ENCODE measurements around the gene ASAP3.

The ASAP3 gene

DNA sequence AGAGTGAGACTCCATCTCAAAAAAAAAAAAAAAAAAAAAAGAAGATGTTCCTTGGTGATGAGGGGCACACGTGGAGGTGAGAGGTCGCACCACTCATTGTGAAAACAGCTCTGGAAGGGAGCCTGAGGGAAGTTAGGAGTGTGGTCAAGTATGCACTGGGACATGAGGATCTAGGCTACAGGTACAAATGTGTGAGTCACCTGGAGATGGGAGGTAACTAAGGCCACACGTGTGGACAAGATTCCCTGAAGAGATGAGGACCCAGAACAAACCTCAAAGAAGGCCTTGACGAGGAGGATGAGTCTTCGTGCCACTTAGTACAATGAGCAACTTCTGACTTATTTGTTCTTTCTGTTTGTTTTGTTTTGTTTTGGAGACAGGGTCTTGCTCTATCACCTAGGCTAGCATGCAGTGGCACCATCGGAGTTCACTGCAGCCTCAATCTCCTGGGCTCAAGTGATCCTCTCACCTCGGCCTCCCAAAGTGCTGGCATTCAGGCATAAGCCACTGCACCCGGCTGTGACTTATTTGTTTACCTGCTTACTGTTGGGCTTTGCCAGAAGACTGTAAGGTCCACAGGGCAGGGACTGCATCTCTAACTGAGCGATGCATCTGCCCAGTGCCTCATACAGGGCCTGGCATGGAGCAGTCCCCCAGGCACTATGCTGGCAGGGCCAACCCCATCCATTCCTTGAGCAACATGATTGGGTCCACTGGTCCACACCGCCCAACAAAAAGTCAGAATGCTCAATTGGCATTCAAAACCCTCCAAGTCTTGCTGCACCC lies 6.4 kb downstream of the ASAP3 start:
- peak; percentile 51 for DNase-seq (ENCODE audit: low read depth)
- TF ChIP-seq, protein P1, sequence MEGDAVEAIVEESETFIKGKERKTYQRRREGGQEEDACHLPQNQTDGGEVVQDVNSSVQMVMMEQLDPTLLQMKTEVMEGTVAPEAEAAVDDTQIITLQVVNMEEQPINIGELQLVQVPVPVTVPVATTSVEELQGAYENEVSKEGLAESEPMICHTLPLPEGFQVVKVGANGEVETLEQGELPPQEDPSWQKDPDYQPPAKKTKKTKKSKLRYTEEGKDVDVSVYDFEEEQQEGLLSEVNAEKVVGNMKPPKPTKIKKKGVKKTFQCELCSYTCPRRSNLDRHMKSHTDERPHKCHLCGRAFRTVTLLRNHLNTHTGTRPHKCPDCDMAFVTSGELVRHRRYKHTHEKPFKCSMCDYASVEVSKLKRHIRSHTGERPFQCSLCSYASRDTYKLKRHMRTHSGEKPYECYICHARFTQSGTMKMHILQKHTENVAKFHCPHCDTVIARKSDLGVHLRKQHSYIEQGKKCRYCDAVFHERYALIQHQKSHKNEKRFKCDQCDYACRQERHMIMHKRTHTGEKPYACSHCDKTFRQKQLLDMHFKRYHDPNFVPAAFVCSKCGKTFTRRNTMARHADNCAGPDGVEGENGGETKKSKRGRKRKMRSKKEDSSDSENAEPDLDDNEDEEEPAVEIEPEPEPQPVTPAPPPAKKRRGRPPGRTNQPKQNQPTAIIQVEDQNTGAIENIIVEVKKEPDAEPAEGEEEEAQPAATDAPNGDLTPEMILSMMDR (conservative IDR thresholded peaks at IDR 0.05; ENCODE audit: control insufficient read depth, insufficient read depth, low read depth, low read length) = no peak
- no peak overlapping the region for H3K4me3 ChIP-seq (ENCODE audit: control insufficient read depth, low read depth, low read length)

DNA sequence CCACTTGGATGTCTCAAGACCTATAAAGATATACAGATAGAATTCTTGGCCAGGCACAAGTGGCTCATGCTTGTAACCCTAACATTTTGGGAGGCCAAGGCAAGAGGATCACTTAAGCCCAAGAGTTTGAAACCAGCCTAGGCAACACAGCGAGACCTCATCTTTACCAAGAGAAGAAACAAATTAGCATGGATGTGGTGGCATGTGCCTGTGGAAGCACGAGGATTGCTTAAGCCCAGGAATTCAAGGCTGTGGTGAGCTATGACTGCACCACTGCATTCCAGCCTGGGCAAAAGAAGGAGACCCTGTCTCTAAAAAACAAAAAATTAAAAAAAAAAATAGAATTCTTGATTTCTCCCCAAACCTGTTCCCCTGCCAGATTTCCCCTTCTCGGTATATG lies 8.3 kb downstream of the ASAP3 start:
- H3K4me3 ChIP-seq (ENCODE audit: control insufficient read depth, low read depth, low read length) = no peak overlapping the region
- no peak for DNase-seq (ENCODE audit: low read depth)
- TF ChIP-seq, protein P1 (conservative IDR thresholded peaks at IDR 0.05; ENCODE audit: control insufficient read depth, insufficient read depth, low read depth, low read length) = no peak

DNA sequence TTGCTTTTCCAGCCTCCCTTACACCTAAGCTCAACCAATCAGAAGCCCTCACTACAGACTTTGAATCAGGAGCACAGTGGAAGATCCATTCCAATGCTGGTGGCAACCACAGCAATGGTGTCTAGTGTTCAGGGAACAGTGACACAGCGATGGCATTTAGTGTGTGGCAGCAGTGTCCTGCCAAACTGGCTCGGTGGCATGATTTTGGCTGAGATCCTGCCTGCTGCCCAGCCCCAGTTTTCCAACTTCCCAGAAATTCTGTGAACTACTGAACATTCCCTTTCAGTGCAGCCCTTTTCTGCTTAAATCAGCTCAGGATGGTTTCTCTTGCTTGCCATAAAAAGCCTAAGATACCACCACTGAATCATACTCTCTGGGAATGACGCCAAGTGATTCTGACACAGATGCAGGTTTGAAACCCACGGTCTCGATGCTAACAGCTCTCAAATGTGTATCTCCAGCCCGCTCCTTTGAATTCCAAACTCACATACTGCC lies 8.8 kb downstream of the ASAP3 start:
- no peak overlapping the region for H3K4me3 ChIP-seq (ENCODE audit: control insufficient read depth, low read depth, low read length)
- TF ChIP-seq, protein P1 (conservative IDR thresholded peaks at IDR 0.05; ENCODE audit: control insufficient read depth, insufficient read depth, low read depth, low read length) = no peak
- DNase-seq (ENCODE audit: low read depth) = peak; percentile 97

DNA sequence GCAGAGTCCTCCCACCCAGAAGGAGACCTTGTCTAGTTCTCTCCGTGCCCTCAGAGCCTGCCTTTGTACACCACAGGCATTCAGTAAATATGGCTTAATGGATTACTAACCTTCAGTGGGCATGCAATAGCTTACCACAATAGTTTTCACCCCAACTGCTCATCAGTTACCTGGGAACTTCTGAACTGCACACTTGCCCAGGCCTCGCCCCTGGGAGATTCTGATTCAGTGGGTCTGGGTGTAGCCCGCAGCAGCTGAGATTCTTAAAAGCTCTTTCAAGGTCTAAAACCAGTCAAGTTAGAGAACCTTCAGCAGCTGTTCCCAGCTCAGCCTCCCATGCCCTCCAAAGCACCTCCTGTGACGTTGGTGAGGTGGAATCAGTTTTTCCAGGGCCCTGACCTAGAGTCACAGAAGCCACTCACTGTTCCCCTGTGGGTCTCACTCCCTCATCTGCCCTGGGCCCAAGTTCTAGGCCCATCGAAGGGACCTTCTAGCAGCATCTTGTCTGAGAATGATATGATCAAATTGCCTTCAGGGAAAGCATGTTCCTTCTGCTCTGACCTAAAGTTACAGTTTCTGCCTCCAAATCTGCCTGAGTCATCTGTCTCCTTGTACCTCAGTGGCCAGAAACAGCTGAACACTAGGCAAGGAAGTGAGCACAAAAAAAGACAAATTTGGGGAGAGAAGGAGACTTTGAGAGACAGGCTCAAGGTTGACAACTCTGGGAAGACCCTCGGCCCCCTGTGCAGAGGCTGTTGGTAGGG lies 10.8 kb downstream of the ASAP3 start:
- DNase-seq (ENCODE audit: low read depth) = peak; percentile 68
- TF ChIP-seq, protein P1 (conservative IDR thresholded peaks at IDR 0.05; ENCODE audit: control insufficient read depth, insufficient read depth, low read depth, low read length) = no peak
- H3K4me3 ChIP-seq (ENCODE audit: control insufficient read depth, low read depth, low read length) = no peak overlapping the region

DNA sequence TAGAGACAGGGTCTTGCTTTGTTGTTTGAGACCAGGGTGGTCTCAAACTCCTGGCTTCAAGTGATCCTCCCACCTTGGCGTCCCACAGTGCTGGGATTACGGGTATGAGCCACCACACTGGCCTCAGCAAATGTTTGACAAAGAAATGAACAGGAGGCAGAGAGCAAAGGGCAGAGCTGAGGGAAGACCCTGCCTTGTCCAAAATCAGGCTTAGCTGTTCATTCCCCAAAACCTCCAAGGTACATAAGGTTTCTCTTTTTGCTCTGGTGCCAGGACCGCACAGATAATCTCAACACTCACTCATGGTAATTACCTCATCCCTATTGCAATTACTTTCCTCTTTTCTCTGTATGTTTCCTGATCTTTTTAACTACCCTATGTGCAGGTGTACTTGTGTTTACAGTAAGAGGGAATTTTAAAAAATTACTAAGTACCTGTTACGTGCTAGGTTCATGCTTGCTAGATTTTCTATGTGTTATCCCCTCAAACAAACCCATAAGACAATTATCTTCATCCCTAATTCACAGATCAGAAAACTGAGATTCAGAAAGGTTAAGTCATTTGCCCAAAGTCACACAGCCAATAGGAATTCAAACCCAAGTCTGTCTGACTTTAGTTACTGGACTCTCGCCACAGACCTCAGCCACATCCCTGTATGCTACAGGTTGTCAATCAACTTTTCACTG lies 11.5 kb downstream of the ASAP3 start:
- no peak overlapping the region for H3K4me3 ChIP-seq (ENCODE audit: control insufficient read depth, low read depth, low read length)
- TF ChIP-seq, protein P1 (conservative IDR thresholded peaks at IDR 0.05; ENCODE audit: control insufficient read depth, insufficient read depth, low read depth, low read length) = no peak
- no peak for DNase-seq (ENCODE audit: low read depth)

DNA sequence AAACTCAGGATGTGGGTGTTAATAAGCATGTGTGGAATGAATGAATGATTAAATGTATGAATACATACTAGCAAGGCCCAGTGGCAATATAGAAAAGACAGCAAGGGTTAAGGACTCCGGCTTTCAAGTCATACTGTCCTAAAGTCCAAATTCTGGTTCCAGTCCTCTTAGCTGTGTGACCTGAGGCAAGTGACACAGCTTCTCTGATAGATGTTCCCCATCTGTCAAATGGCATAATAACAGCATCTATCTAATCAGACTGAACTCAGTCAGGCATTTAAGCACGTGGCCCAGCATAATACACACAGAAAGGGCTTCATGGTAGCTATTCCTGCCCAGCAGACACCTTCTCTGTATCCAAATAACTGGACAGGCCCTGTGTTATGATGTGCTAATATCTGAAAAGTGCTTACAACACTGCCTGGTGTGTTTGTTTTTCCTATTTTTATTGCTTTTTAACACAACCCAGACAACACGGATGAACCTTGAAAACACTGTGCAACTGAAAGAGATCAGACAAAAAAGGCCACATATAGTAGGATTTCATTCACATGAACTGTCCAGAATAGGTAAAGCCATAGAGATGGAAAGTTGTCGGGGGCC lies 12.4 kb downstream of the ASAP3 start:
- no peak overlapping the region for H3K4me3 ChIP-seq (ENCODE audit: control insufficient read depth, low read depth, low read length)
- no peak for DNase-seq (ENCODE audit: low read depth)

More for the DNA sequence above, 12.4 kb downstream of the ASAP3 start:
- TF ChIP-seq, protein P1 (conservative IDR thresholded peaks at IDR 0.05; ENCODE audit: control insufficient read depth, insufficient read depth, low read depth, low read length) = no peak

Data from fibroblast of mammary gland (primary cell).